CD4-positive, alpha-beta T cell treated with Interleukin-15 for 1 hour (primary cell): Measurements from ENCODE around the gene CAMTA1.

Experiments used
- DNase-seq: peaks from one replicate; pipeline ENCODE4 v3.0.0-alpha.2; 2020

Gene CAMTA1

DNA sequence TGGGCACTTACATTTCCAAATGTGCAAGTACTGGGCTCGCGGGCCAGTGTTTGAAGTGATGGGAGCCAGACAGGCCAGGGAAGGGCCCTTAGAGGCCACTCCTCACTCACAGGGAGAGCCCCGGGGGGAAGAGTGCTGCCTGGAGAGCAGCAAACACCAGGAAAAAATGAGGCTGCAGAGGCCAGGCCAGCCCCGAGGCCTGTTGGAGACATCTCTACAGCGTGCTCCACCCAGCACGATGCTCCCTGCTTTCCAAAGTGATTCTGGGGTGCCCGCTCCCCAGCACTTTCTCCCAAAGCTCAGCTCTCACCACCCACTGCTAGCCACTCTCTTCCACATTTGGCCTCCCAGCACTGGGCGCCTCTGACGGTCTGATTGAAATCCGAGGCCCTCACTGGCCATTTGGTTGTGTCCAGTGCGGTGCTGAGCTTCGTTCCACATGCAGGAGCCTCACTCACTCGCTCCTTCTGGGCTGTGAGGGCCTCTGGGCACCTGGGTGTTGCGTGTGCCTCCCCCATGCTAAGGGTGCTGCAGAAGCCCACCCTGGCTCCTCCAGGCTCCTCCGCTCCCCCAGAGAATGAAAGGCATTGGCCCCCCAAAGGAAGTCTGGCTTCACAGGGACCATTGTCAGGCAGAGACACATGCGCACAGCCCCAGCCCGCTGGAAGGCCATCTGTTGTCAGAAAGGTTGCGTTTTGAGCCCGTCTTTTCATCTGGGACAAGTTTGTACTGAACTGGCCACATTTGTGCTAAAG, 600.4 kb downstream of the CAMTA1 start:
- DNase-seq, result no peak

DNA sequence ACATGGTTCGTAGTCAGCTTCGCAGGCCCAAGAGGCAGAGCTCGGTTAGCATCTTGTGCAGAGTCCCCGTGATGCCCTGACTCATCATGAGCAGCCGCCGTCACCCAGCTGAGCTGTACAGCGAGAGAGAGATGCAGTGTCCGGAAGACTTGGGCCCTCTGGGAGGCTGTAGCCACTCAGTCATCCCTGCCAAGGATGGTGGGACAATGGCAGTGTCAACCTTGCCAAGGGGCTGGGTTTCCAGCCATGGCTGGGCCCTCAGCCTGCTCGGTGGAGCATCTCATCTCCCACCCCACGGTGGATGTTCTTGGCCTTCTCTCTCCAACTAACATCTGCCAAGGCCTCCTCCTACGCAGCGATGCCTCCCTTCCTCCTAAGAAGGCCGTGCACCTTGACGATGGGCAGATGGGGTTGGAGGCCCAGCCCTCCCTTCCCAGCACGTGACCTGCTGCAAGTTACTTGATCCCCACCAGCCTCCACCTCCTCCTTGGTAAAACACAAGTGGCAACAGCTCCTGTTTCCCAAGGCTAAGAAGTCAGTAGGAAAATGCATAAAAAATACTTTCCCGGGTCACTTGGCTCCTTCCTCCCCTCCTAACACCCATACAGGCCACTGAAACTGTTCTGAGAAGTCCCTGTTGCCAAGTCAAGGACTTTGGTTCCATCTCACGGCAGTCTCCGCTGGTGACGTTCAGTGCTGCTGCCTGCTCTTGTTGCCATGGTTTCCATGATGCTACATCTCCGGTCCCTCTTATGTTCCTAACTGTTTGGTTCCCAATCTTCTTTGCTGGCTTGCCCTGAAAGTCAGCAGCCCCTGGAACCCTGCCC, 601.2 kb downstream of the CAMTA1 start:
- DNase-seq, result no peak

DNA sequence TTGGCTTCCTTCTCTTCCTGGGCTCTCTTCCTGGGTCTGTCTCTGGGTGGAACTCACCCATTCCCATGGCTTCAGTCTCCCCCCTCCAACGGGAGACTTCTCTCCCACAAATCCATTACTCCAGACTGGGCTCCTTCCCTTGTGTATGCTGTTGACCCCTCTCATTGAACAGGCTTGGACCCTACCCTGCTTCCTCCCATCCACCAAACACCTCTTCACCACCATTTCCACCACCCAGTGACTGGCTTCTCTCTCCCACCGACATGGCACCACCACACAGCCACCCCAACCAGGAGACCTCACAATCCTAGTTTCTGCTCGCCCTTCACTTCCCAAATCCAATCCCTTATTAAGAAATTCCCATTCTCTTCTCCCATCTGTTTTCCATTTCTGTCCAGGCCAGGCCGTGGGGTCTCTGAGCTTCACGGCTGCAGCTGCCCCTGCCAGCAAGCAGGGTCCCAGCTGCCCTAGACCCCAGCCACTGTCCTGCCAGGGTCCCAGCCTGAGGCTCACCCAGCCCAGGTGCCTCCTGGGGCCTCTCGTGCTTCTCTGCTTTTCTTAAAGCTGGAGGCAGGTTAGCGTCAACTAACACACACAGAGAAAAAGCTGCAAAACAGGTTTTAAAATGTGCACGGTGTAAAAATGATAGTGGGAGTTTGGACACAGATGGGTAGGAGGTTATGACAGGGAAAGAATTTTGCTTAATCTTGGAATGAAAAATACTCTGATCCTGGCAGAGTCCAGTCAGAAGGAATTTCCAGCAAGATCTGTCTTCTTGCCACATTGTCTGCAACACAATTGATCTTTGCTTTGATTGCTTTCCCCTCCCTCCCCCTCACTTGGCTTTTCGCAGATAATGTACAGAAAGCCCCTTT, 602.0 kb downstream of the CAMTA1 start:
- DNase-seq, result no peak

DNA sequence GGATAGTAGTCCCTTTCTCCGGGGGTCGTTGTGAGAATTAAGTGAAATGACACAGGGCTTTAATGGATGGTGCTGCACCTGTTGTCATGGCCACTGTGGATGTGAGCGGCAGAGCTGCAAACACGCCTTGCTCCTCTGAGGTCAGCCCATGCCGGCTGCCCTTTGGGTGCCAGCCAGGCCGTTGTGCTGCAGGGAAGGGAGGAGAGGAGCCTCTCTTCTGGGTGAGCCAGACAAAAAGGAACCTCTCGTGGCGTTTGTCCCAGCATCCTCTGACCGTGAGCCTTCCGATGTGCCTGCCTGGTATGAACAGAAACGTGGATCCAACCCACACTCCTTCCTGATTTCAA, 602.9 kb downstream of the CAMTA1 start:
- DNase-seq, result no peak

DNA sequence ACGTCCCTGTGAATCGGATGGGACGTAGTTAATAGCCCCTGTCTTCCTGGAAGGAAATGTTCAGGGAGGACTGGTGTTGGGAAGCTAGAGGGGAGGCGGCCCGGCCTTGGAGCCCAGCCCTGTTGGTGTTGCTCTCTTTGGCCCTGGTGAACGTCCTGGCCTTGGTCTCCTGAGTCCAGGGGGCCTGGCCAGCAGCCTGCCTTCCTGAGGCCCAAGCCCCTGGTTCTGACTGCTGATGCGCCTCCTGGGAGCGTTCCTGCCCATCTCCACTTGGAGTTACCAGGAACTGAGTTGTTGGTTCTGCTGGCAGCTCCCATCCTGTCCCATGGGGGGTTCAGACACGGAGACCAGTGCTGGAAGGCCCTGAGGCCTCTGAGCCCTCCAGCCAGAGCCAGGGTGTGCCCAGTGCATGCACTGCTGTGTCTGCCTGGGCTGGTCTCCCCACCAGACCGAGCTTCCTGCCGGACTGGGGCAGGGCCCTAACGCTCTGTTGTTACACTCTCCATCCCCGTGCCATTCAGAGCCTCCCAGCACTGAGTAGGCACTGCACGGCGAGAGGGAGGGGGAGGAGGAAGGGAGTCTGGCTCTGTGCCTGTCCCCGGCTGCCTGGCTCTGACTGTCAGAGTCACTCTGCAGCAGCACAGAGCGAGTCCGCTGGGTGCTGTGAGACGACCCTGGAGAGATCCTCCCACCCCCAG, 603.4 kb downstream of the CAMTA1 start:
- DNase-seq, result no peak

DNA sequence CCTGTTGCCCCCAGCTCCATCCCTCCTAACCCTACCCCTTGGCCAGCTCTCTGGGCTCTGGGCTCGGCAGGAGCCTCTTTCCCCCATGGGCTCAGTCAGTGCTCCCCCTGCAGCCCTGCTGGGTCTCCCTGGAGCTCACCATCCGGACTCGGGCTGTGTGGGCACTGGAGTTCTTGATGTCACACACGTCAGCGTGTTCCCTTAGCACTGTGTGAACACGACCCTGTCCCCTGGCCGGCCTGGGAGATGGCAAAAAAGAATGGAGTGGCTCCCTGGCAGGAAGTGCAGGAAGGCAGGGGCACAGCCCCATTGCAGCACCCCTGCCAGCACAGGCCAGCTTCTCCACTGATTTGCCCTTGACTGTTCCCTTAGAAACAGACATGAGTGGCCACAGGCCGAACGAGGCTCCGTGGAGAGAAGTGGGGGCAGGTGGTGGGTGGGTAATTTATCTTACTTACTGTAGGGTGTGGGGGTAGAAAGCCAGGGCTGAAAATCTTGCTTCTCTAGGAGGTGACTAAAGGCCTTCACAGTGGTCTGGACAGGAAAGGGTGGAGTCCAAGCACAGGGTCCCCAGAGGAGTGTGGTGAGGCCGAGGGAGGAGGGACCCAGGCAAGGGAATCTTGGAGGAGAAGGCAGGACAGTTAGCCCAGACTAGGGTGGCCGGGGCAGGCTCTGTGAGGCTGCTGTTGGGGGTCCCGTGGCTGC, 604.1 kb downstream of the CAMTA1 start:
- DNase-seq, result no peak

DNA sequence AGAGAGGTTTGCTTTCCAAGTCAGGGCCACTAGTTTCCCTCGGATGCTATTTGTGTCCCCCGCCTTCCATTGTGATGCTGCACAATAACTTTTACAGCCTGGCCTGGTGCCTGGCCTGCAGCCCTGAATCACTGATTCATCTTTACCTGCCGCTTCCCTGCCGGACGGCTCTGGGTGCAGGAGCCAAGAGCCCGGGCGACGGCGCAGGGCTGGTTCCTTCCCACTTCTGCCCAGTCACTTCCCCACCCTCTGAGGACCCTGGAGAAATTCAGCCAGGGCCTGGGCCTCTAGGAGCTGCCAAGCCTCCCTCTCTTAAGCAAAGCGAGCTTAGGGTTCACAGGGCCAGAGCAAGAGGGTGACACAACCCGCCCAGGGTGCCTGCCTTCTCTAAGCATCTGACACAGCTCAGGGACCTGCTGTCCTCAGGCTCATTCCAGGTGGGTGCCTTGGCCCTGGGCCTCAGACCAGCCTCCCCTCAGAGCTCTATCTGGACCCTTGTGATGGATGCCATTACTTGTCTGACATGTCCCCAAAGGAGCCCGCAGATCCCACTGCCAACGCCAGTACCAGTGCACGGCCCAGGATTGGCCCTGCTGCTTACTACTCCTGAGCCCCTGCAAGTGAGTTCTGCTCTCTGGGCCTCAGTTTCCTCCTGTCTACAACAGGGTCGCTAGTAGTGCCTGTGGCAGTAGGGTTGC, 604.8 kb downstream of the CAMTA1 start:
- DNase-seq, result no peak

DNA sequence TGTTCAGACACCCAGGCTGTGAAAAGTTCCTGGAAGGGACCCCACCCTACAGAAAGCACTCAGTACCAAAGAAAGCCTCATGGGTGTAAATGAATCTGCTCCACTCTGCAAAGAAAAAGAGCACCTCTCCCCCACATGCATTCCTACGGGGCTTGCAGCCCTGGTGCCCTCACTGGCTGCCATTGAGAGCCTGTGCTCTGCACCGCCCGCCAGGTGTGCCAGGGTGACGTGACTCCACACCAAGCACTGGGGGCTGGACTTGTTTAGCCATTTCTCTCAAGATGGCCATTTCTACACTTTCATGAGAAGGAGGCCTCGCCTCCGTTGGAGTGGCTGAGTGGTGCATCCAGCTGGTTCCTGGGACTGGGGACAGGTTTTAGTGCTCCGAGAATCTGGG, 605.3 kb downstream of the CAMTA1 start:
- no peak for DNase-seq

DNA sequence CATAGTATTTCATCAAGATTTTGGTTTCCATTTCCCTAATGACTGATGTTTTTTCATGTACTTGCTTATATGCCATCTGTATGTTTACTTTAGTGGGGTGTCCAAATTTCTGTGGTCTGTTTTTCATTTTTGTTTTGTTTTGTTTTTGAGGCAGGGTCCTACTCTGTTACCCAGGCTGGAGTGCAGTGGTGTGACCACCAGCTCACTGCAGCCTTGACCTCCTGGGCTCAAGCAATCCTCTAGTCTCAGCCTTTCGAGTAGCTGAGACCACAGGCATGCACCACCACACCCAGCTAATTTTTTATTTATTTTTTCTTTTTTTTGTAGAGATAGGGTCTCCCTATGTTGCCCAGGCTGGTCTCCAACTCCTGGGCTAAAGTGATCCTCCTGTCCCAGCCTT, 607.9 kb downstream of the CAMTA1 start:
- no peak for DNase-seq

DNA sequence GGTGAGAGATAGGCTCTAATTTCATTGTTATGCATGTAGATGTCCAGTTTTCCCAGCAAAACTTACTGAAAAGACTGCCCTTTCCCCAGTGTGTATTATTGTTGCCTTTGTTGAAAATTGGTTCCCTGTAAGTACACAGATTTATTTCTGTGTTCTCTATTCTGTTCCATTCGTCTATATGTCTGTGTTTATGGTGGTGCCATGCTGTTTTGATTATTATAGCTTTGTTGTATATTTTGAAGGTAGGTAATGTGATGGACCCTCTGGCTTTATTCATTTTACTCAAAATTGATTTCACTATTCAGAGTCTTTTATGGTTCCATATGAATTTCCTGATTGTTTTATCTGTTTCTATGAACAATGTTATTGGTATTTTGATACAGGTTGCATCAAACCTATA, 610.0 kb downstream of the CAMTA1 start:
- DNase-seq, result no peak

DNA sequence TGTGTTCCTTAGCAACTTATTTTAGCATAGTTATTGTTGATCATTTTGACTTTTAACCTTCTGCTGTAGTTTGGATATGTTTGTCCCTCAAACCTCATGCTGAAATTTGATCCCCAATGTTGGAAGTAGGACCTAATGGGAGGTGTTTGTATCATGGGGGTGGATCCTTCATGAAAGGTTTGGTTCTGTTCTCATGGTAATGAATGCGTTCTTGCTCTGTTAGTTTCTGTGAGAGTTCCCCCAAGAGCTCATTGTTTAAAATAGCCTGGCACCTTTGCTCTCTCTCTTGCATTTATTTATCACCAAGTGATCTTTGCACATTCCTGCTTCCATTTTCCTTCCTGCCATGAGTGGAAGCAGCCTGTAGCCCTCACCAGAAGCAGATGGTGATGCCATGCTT, 613.7 kb downstream of the CAMTA1 start:
- DNase-seq, result no peak

DNA sequence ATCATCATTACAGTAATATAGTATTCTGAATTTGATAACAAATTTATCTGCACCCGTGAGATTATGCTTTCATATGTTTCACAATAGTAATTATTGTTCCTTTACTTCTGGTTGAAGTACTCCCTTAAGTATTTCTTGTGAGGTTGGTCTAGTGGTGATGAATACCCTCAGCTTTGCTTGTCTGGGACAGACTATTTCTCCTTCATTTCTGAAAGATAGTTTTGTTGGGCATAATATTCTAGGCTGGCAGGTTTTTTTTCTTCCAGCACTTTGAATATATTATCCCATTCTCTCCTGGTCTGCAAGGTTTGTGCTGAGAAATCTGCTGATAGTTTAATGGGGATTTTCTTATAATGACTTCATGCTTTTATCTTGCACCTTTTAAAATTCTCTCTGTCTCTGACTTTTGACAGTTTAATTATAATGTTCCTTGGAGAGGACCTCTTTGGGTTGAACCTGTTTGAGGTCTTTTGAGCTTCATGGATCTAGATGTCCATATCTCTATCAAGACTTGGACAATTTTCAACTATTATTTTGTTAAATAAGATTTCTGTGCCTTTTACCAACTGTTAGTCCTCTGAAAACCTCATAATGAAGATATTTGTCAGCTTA, 614.4 kb downstream of the CAMTA1 start:
- DNase-seq, result no peak

DNA sequence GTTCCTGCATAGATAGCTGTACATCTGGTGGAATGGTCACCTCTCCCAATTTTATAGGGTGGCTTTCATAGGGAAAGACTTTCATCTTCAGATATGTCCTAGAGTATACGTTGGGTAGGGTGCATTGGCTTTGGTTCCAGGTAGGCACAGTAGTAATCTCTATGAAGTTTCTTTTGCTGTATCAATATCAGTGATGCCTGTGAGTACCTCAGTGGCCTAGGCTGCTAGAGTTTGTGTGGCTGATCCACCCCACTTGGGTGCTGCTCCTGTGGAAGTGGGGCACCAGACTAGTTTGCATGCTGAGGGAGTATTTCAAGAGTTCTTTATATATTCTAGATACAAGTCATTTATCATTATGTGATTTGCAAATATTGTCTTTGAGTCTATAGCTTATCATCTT, 615.3 kb downstream of the CAMTA1 start:
- no peak for DNase-seq

DNA sequence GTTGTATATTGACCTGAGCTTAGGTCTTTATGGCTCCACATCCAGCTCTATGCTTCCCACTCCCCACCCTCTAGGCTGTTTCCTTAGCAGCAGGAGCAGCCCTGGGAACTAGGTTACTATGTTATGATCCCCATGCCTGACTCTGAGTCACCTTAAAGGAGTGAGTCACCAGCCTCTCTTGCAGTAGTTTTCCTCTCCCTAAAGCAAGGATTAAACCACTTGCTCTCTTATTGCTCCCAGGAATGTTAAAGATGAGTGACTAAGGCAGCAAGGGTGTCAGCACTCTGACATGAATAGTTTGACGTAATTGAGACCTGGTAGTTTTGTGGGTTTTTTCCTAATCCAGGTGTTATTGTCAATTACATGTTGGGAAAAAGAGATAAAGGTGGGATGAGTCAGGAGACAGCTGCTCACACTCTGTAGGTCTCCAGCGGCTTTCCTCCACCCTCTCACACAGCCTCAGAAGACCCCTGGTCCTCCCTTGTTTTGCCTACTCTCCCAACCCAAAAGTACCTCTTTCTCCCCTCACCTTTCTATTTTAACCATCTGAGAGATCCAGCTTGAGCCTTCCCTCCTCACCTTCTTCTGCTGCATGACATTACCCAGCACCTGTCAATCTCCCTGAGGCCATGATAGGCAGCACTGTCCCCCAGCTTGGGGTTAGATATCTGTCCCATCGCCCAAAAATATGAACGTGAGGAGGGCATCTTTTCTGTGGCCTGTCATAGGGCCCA, 616.7 kb downstream of the CAMTA1 start:
- no peak for DNase-seq

DNA sequence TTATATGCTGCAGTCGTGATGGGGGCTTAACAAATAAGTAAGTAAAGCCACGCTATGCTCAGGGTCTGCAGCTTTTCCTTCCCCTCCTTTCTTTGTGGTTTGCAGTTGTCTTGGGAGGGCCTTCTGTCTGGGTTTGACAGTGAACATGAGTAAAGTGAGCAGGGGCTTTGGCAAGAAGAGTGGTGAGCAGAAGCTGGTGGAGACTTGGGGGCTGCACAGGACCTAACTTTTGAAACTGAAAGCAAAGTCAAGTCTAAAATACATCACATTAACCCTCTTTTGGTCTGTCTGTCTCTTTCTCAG, 617.2 kb downstream of the CAMTA1 start:
- no peak for DNase-seq

DNA sequence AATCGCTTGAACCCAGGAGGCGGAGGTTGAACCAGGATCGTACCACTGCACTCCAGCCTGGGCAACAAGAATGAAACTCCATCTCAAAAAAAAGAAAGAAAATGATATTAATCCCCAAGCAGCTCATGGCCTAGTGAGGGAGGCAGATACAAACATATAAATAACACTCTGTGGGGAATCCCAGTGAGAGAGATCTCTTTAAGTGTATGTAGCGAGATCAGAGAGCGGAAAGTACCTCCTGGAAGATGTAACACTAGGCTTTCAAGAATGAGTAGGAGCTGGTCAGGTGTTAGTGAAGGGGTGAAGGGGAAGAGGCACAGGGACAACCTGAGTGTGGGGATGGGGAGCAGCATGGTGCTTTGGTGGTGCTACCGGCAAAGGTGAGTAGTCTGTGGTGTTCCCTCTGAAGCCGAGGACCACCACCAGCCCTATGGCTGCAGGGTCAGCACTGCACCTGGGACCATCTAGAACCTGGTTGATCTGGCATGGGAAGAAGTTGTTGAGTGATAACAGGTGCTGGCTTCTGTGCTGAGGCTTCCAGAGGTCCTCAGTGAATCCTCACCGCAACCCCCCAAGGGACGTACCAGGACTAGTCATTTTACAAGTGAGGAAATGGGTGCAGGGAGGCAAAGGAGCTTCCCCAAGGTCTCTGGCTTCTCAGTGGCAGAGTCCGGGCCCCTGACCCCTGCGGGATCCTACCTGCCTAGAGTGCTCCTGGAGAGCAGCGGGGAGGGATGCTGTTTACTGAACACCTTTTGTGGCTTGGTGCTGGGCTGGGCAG, 618.2 kb downstream of the CAMTA1 start:
- no peak for DNase-seq

DNA sequence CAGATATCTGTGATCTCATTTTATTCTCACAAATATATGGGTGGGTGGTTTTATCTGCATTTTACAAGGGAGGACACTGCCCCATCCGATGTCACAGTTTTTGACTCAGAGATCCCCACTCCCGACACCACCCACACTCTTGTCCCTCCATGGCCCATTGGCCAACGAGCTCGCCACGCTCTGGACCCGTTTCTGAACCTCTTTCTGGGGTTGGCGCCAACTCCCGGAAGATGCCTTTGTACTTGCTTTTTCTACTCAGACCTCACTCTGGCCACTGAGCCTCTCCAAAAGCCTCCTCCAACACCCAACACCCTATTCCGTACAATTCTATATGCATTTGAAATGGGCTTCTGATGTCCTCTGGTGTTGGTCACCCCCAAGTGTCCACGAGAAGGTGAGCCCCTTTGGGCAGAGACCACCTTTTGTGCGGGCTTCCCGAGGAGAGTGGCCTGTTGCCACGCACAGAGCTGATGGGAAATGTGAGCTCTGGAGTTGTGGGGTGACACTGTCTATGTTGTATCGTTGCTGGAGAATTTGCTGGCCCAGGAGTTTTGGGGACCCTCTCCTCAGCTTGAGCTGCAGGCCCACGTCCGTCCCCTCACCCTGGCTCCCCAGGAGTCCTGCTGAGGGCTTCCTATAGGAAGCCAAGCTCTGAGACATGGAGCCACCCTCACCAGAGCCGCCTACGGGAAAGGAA, 618.9 kb downstream of the CAMTA1 start:
- DNase-seq, result no peak

DNA sequence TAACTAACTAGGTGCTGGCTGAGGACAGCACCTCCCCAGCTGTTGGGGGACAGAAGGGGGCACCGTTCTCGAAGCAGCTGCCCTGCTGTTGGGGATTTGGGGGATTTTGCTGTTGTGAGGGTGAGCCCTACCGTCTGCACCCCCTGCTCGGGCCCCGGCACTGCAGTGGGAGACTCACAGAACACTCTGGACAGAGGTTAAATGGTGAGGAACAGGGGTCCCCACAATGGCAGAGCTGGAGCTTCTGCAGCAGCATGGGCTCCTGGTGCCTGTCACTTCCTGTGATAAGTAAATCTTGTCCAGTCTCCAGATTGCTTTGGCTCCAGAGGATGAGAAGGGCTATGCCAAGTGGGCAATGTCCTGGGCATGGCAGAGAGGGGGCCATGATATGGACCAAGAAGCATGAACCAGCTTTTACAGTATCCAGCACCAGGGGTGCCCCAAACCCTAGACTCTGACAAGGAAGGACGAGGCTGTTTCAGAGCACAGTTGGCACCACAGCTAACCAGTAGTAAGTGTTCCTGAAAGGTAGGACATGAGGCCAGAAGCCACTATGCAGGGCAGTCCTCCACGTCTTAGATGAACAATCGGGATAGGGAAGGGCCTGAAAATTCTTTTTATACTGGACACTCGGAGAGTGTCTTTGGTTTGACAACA, 620.7 kb downstream of the CAMTA1 start:
- DNase-seq, result no peak
